Stimulated activated effector memory CD8-positive, alpha-beta T cell treated with anti-CD3 and anti-CD28 coated beads, Interleukin-12 subunit alpha, Interleukin-12 subunit beta, amount 100 ng/mL, for 72 hours (primary cell): ENCODE measurements around the gene QSOX1.

Experiments
- ATAC-seq: fragments of 150-1000 bp; cut with Tn5 transposase; 2 replicates; pipeline ENCODE4 v1.10.0; 2021
- DNase-seq, 2 donors: peaks; one replicate each; pipeline ENCODE4 v3.0.0; 2021 to 2022; ENCODE audit warnings: low spot score in 2 of 2
- H3K27ac Mint-ChIP-seq: one replicate; pipeline ENCODE4 v1.8.0; 2022; ENCODE audit warnings: mild to moderate bottlenecking, mixed read lengths
- H3K36me3 Mint-ChIP-seq: one replicate; pipeline ENCODE4 v1.8.0; 2022; ENCODE audit warnings: mild to moderate bottlenecking, mixed read lengths
- H3K4me1 Mint-ChIP-seq: one replicate; pipeline ENCODE4 v1.8.0; 2022; ENCODE audit warnings: mixed read lengths
- H3K4me3 Mint-ChIP-seq: one replicate; pipeline ENCODE4 v1.8.0; 2022; ENCODE audit warnings: mild to moderate bottlenecking, mixed read lengths
- H3K9me3 Mint-ChIP-seq: one replicate; pipeline ENCODE4 v1.8.0; 2022; ENCODE audit warnings: mixed read lengths

QSOX1 gene

GRCh38 chr1:180173952-180174351 lies 19.3 kb downstream of the QSOX1 start:
- Mint-ChIP-seq H3K4me3 (no peak overlapping the region), H3K4me1 (peaks cover 11% of the 10 kb centered on the region), H3K9me3 (no peaks in the 10 kb centered on the region), H3K36me3 (peaks cover 6% of the 10 kb centered on the region), H3K27ac (no peak overlapping the region)
- DNase-seq, result no peak
- no peak for ATAC-seq

- ATAC-seq, result no peak
- DNase-seq, result no peak
- H3K9me3 Mint-ChIP-seq, result no peaks in the 10 kb centered on the region
- peaks cover 5% of the 10 kb centered on the region for H3K4me1 Mint-ChIP-seq
- no peak overlapping the region for H3K4me3 Mint-ChIP-seq
- no peak overlapping the region for H3K27ac Mint-ChIP-seq
- H3K36me3 Mint-ChIP-seq, result peaks cover 6% of the 10 kb centered on the region
Observed at GRCh38 chr1:180175291-180175690, 20.6 kb downstream of the QSOX1 start.

- Mint-ChIP-seq H3K4me1 (peaks cover 5% of the 10 kb centered on the region), H3K4me3 (no peak overlapping the region), H3K9me3 (no peaks in the 10 kb centered on the region), H3K27ac (no peak overlapping the region), H3K36me3 (peaks cover 6% of the 10 kb centered on the region)
- ATAC-seq (no peak), DNase-seq (no peak)
Observed at GRCh38 chr1:180175806-180176205, 21.1 kb downstream of the QSOX1 start.

GRCh38 chr1:180176965-180177364 lies 22.3 kb downstream of the QSOX1 start:
- Mint-ChIP-seq H3K36me3 (peaks cover 6% of the 10 kb centered on the region), H3K4me1 (peaks cover 2% of the 10 kb centered on the region), H3K9me3 (no peaks in the 10 kb centered on the region), H3K4me3 (no peak overlapping the region), H3K27ac (no peak overlapping the region)
- ATAC-seq (no peak), DNase-seq (no peak)

DNA sequence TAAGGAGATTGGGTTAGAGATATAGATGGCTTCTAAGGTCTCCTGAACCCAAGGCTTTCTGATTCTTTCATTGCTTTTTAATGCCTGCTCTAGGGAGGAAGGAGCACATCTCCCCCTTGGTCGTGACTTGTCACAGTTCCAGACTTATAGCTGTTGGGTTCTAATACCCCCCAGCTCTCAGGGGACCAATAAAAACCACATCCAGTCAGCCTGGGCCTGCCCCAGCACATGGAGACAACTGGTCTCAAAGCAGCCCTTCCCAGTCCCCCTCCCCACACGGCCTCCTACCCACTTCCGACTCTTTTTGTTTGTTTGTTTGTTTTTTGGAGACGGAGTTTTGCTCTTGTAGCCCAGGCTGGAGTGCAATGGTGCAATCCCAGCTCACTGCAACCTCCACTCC lies 23.3 kb downstream of the QSOX1 start:
- Mint-ChIP-seq H3K9me3 (no peaks in the 10 kb centered on the region), H3K4me3 (no peak overlapping the region), H3K27ac (no peak overlapping the region), H3K4me1 (no peaks in the 10 kb centered on the region), H3K36me3 (peaks cover 6% of the 10 kb centered on the region)
- DNase-seq (no peak), ATAC-seq (no peak)

DNA sequence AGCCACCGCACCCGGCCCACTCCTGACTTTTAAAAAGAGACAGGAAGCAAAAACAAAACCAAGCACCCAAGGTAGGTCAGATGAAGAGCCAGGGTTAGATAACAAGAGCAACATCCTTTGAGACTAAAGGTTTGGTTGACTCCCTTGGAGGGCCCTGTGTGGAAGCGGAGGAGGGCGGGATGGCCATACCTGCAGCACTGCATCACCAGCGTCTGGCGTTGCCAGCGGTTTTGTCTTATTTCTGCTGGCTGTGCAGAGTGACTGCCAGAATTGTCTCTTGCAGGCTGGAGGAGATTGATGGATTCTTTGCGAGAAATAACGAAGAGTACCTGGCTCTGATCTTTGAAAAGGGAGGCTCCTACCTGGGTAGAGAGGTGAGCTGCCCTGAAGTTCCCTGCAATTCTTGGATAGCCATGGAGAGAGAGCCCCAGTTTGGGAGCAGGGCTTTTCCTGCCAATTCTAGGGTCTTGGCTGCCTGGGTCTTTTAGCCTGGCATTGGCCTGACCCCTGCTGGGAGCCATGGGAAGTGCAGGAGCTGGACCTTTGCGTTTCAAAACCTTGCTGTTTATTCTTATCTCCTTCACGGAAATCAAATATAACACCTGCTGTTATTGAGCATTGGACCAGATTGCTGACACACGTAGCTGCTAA lies 24.0 kb downstream of the QSOX1 start:
- DNase-seq, result peak; percentile 53 to 85
- no peak overlapping the region for H3K4me3 Mint-ChIP-seq
- H3K27ac Mint-ChIP-seq, result no peak overlapping the region
- H3K4me1 Mint-ChIP-seq, result no peaks in the 10 kb centered on the region
- ATAC-seq, result peak; percentile 53
- H3K36me3 Mint-ChIP-seq, result peaks cover 6% of the 10 kb centered on the region
- H3K9me3 Mint-ChIP-seq, result no peaks in the 10 kb centered on the region

- no peak for ATAC-seq
- peaks cover 6% of the 10 kb centered on the region for H3K36me3 Mint-ChIP-seq
Observed at GRCh38 chr1:180179162-180179957, 24.7 kb downstream of the QSOX1 start.

DNA sequence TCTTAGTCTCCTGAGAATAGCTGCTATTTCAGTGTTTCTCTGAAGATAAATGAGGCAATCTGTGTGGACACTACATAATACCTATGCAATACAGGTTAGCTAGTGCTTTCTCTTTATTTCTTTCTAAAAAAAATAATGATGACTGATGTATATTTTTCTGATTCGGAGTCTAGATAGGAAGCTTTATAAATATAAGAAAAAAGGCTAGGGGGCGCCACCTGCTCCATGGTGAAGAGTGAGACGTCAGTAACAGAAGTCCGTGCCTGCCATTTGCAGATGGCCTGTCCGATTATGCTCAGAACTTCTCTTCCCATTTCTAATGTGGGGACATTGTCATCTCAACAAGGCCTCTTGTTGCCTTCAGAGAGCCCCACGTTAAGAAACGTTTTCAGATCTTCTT lies 26.4 kb downstream of the QSOX1 start:
- H3K4me3 Mint-ChIP-seq, result no peak overlapping the region
- no peaks in the 10 kb centered on the region for H3K9me3 Mint-ChIP-seq
- no peak for DNase-seq
- H3K4me1 Mint-ChIP-seq, result no peaks in the 10 kb centered on the region
- no peak for ATAC-seq
- no peak overlapping the region for H3K27ac Mint-ChIP-seq
- peaks cover 6% of the 10 kb centered on the region for H3K36me3 Mint-ChIP-seq

More at GRCh38 chr1:180179162-180179957, 24.7 kb downstream of the QSOX1 start:
- Mint-ChIP-seq H3K4me1 (no peaks in the 10 kb centered on the region), H3K9me3 (no peaks in the 10 kb centered on the region), H3K4me3 (no peak overlapping the region), H3K27ac (no peak overlapping the region)
- no peak for DNase-seq

GRCh38 chr1:180181996-180182642 lies 27.4 kb downstream of the QSOX1 start:
- DNase-seq, result no peak
- no peak for ATAC-seq
- Mint-ChIP-seq H3K4me3 (no peak overlapping the region), H3K27ac (peak overlapping the region; percentile 64), H3K36me3 (peaks cover 6% of the 10 kb centered on the region), H3K4me1 (no peaks in the 10 kb centered on the region), H3K9me3 (no peaks in the 10 kb centered on the region)

GRCh38 chr1:180182643-180183311 lies 28.1 kb downstream of the QSOX1 start:
- ATAC-seq, result no peak
- peaks cover 4% of the 10 kb centered on the region for H3K36me3 Mint-ChIP-seq

DNA sequence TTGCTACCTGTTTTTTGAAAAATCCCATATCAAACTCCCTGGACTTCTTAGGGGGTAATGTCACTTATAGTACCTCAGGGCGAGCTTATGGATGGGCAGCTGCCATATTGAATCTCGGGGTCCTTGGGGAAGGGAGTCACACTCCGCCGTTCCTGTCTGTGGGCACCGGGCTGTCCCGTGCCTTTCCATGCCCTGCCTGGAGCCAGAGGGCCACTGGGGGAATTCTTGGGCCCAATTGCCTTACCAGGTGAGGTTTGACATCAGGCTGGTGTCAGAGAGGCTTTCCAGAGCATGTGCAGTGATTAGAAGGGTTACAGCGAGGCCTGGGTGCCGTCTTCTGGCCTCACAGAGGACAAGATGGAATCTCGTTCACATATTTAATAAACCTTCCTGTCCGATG lies 28.8 kb downstream of the QSOX1 start:
- no peak overlapping the region for H3K27ac Mint-ChIP-seq
- H3K4me1 Mint-ChIP-seq, result peaks cover under 1% of the 10 kb centered on the region
- no peak overlapping the region for H3K4me3 Mint-ChIP-seq
- DNase-seq, result no peak
- H3K9me3 Mint-ChIP-seq, result no peaks in the 10 kb centered on the region
- ATAC-seq, result no peak
- H3K36me3 Mint-ChIP-seq, result peaks cover 4% of the 10 kb centered on the region

More at GRCh38 chr1:180182643-180183311, 28.1 kb downstream of the QSOX1 start:
- Mint-ChIP-seq H3K27ac (peak overlapping the region; percentile 64), H3K9me3 (no peaks in the 10 kb centered on the region), H3K4me1 (no peaks in the 10 kb centered on the region), H3K4me3 (no peak overlapping the region)
- no peak for DNase-seq

- Mint-ChIP-seq H3K27ac (peak overlapping the region; percentile 4), H3K4me1 (peaks cover 7% of the 10 kb centered on the region), H3K36me3 (peaks cover 4% of the 10 kb centered on the region), H3K9me3 (no peaks in the 10 kb centered on the region), H3K4me3 (no peak overlapping the region)
- DNase-seq (no peak), ATAC-seq (no peak)
Observed at GRCh38 chr1:180184041-180184440, 29.4 kb downstream of the QSOX1 start.

- H3K9me3 Mint-ChIP-seq, result no peaks in the 10 kb centered on the region
- ATAC-seq, result no peak
- peaks cover 17% of the 10 kb centered on the region for H3K4me1 Mint-ChIP-seq
- H3K36me3 Mint-ChIP-seq, result peaks cover 4% of the 10 kb centered on the region
- H3K27ac Mint-ChIP-seq, result no peak overlapping the region
- DNase-seq, result no peak
- no peak overlapping the region for H3K4me3 Mint-ChIP-seq
Observed at GRCh38 chr1:180185281-180185680, 30.6 kb downstream of the QSOX1 start.

GRCh38 chr1:180185971-180186645 lies 31.4 kb downstream of the QSOX1 start:
- H3K9me3 Mint-ChIP-seq, result no peaks in the 10 kb centered on the region
- H3K27ac Mint-ChIP-seq, result peak overlapping the region; percentile 48

GRCh38 chr1:180186831-180187230 lies 32.2 kb downstream of the QSOX1 start:
- H3K36me3 Mint-ChIP-seq, result peaks cover 16% of the 10 kb centered on the region
- no peak overlapping the region for H3K4me3 Mint-ChIP-seq

More at GRCh38 chr1:180185971-180186645, 31.4 kb downstream of the QSOX1 start:
- H3K4me1 Mint-ChIP-seq, result peaks cover 24% of the 10 kb centered on the region
- no peak overlapping the region for H3K4me3 Mint-ChIP-seq
- ATAC-seq (no peak), DNase-seq (no peak)
- H3K36me3 Mint-ChIP-seq, result peaks cover 8% of the 10 kb centered on the region

More at GRCh38 chr1:180186831-180187230, 32.2 kb downstream of the QSOX1 start:
- Mint-ChIP-seq H3K4me1 (peaks cover 32% of the 10 kb centered on the region), H3K27ac (no peak overlapping the region), H3K9me3 (no peaks in the 10 kb centered on the region)
- no peak for ATAC-seq
- no peak for DNase-seq
